Bronchial epithelial cell (primary cell): ENCODE measurements around the gene HAUS8. TPM values are rescaled to one million over a fixed set of nuclear protein-coding genes. Genes with fewer than 3 reads are reported as not detected.

Experiments
- DNase-seq: peaks from one replicate; pipeline ENCODE4 v3.0.0-alpha.2; 2010; ENCODE audit warnings: low read depth
- FAIRE-seq: peaks from 2 replicates; lab custom pipeline; 2011; peaks lifted over from hg19 to GRCh38; lab: Jason Lieb, UNC
- H3K27me3 ChIP-seq: 2 replicates; pipeline ENCODE4 v1.5.1; 2011; ENCODE audit warnings: low read length; ENCODE audit not compliant: control insufficient read depth, insufficient read depth
- H3K36me3 ChIP-seq: 2 replicates; pipeline ENCODE4 v1.5.1; 2011; ENCODE audit warnings: low read length; ENCODE audit not compliant: control insufficient read depth, insufficient read depth
- H3K4me3 ChIP-seq: 2 replicates; pipeline ENCODE4 v1.5.1; 2011; ENCODE audit warnings: mild to moderate bottlenecking, low read depth, low read length, control low read depth
- CTCF ChIP-seq: IDR thresholded peaks from 2 replicates; pipeline ENCODE4 v1.5.1; 2011; ENCODE audit warnings: mild to moderate bottlenecking, moderate library complexity, low read length, control low read depth, inconsistent platforms; ENCODE audit not compliant: insufficient read depth, severe bottlenecking
- total RNA-seq: library from RNA; depleted of rRNA; stranded (reverse); fragments of >200 nt; gene quantifications from 2 replicates; pipeline ENCODE4 v1.2.1, GENCODE V29; 2014

Gene HAUS8
- total RNA-seq, 1 donor from 2014 or later, result 1.3 TPM

- no peak for FAIRE-seq
- no peak for DNase-seq
- TF ChIP-seq CTCF, result no peak
- Histone ChIP-seq H3K27me3 (no peaks in the 10 kb centered on the region), H3K4me3 (no peak overlapping the region), H3K36me3 (peaks cover 5% of the 10 kb centered on the region)
Measured at GRCh38 chr19:17058236-17058635, 17.0 kb downstream of the HAUS8 start.

GRCh38 chr19:17055636-17056035 lies 19.6 kb downstream of the HAUS8 start:
- Histone ChIP-seq H3K36me3 (peaks cover 5% of the 10 kb centered on the region), H3K4me3 (no peak overlapping the region), H3K27me3 (no peaks in the 10 kb centered on the region)
- DNase-seq (no peak), FAIRE-seq (no peak)
- TF ChIP-seq CTCF, result no peak

- DNase-seq, result no peak
- no peak for FAIRE-seq
- TF ChIP-seq CTCF, result no peak
- Histone ChIP-seq H3K4me3 (no peak overlapping the region), H3K36me3 (peaks cover 5% of the 10 kb centered on the region), H3K27me3 (no peaks in the 10 kb centered on the region)
Measured at GRCh38 chr19:17054746-17055145, 20.5 kb downstream of the HAUS8 start.

GRCh38 chr19:17052439-17052838 lies 22.8 kb downstream of the HAUS8 start:
- no peak overlapping the region for H3K4me3 ChIP-seq
- H3K27me3 ChIP-seq, result no peaks in the 10 kb centered on the region
- H3K36me3 ChIP-seq, result no peaks in the 10 kb centered on the region
- TF ChIP-seq CTCF, result peak; percentile 76
- DNase-seq (peak; percentile 42), FAIRE-seq (no peak)

- Histone ChIP-seq H3K36me3 (no peaks in the 10 kb centered on the region), H3K27me3 (no peaks in the 10 kb centered on the region), H3K4me3 (no peak overlapping the region)
- TF ChIP-seq CTCF, result no peak
- FAIRE-seq (peak; percentile 77), DNase-seq (peak; percentile 78)
Measured at GRCh38 chr19:17049711-17050280, 25.5 kb downstream of the HAUS8 start.

GRCh38 chr19:17048885-17049453 lies 26.3 kb downstream of the HAUS8 start:
- TF ChIP-seq CTCF, result no peak
- no peak overlapping the region for H3K4me3 ChIP-seq
- FAIRE-seq (peak; percentile 43), DNase-seq (no peak)
- H3K36me3 ChIP-seq, result no peaks in the 10 kb centered on the region
- H3K27me3 ChIP-seq, result no peaks in the 10 kb centered on the region
